Activated effector memory CD4-positive, alpha-beta T cell treated with anti-CD3 and anti-CD28 coated beads, Interleukin-2, amount 50 U/mL, for 16 hours (primary cell): ENCODE results near the gene ELN.

Experiments used
- DNase-seq: peaks from one replicate; pipeline ENCODE4 v3.0.0-alpha.2; 2020

The ELN gene

GRCh38 chr7:74097937-74098614, 70.1 kb downstream of the ELN start:
- DNase-seq, result no peak

- DNase-seq, result no peak
Observed at GRCh38 chr7:74099031-74099430, 71.1 kb downstream of the ELN start.

GRCh38 chr7:74101061-74101681, 73.2 kb downstream of the ELN start:
- no peak for DNase-seq

- DNase-seq, result no peak
Observed at GRCh38 chr7:74103219-74103772, 75.3 kb downstream of the ELN start.

- no peak for DNase-seq
Observed at GRCh38 chr7:74104702-74105101, 76.7 kb downstream of the ELN start.

GRCh38 chr7:74105992-74106391, 78.0 kb downstream of the ELN start:
- no peak for DNase-seq

GRCh38 chr7:74106846-74107245, 78.9 kb downstream of the ELN start:
- no peak for DNase-seq

GRCh38 chr7:74115326-74115725, 87.4 kb downstream of the ELN start:
- no peak for DNase-seq

GRCh38 chr7:74116356-74116755, 88.4 kb downstream of the ELN start:
- DNase-seq, result no peak
